KBM-7 (cell line): ENCODE data around the gene NEK1.

Experiments used
- DNase-seq: peaks from one replicate; pipeline ENCODE4 v3.0.0-alpha.2; 2015
- in situ Hi-C: fragments of 300-500 bp; cut with MboI; formaldehyde crosslinking; loops from 2 replicates; pipeline ENCODE4 v1.14.3; 2020; ENCODE audit warnings: low sequenced_read_pairs, low pct_unique_long_range_greater_than_20kb, mixed read lengths

Gene NEK1

DNA sequence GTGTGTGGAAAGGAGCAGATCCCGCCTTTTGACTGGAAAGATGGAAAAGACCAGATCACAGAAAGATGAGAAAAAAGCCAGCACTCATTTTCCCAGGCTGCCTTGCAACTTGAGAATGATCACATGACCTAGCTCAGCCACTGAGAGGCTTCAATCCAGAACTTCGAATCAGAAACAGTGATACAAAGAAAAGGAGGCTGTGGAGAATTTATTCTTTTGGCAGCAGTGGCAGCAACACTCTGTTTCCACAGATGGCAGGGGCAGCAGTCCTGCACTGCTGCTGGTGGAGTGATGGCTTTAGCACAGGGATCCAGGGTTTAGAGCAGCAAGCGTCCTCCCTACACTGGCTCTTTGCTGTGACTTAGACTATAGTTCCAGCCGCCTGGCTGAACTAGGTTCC is 263.8 kb downstream of the NEK1 start:
- DNase-seq, result no peak
- in situ Hi-C loops, result no loop called here

DNA sequence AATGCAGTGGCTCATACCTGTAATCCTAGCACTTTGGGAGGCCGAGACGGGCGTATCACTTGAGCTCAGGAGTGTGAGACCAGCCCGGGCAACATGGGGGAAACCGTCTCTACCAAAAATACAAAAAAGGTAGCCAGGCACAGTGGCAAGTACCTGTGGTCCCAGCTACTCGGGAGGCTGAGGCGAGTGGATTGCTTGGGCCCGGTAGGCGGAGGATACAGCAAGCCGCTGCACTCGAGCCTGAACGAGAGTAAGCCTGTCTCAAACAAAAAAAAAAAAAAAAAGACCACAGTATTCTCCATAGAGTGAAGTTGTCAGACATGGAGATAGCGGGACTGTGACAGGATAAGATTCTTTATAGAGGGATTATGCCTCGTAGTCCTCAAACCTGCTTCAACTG is 265.5 kb downstream of the NEK1 start:
- in situ Hi-C loops, result no loop called here
- DNase-seq, result no peak

DNA sequence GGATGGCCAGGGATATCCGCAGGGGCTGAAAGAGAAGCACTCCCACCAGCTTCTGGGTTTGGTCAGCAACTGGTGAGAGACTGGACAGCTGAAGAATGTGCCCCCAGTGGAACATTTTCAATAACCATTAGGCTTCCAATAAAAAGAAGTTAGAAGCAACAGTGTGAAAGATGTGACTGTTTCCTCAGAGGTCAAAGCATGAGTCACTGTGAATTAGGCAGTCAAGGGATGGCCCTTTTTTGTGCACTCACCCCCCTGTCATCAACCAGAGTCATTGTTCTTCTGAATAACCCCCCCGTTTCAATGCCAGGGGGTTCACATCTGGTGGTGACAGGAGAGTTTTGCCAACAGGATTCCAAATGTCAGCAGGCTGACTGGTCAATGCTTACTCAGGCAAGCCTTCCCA is 267.1 kb downstream of the NEK1 start:
- no peak for DNase-seq
- in situ Hi-C loops, result no loop called here
